HepG2 (cell line): ENCODE measurements around the gene SESN3. TPM values are rescaled to one million over a fixed set of nuclear protein-coding genes. Genes with fewer than 3 reads are reported as not detected.

Experiments
- ATF4 ChIP-seq, 2 experiments: fragments of 450-650 bp in 1 of 2; sonication (generic) in 1 of 2; formaldehyde crosslinking; IDR thresholded peaks; 2 replicates each; pipeline versions ENCODE4 v1.5.0 to v1.8.0; 2020 to 2022; ENCODE audit warnings: mild to moderate bottlenecking in 1 of 2, missing genetic modification reagents in 1 of 2
- CREBL2 ChIP-seq: sonication (generic); formaldehyde crosslinking; IDR thresholded peaks from 2 replicates; pipeline ENCODE4 v1.8.1; 2023; ENCODE audit warnings: missing genetic modification reagents, mild to moderate bottlenecking, borderline replicate concordance
- DBP ChIP-seq: sonication (generic); formaldehyde crosslinking; IDR thresholded peaks from 2 replicates; pipeline ENCODE4 v1.4.0; 2020; ENCODE audit warnings: missing genetic modification reagents; ENCODE audit errors: not compliant biosample characterization
- ELF4 ChIP-seq: sonication (generic); formaldehyde crosslinking; IDR thresholded peaks from 2 replicates; pipeline ENCODE4 v1.5.0; 2020; ENCODE audit warnings: missing genetic modification reagents, mild to moderate bottlenecking, moderate library complexity, borderline replicate concordance
- GATAD1 ChIP-seq: IDR thresholded peaks from 2 replicates; pipeline ENCODE4 v1.6.1; 2016; ENCODE audit warnings: missing genetic modification reagents, missing compliant biosample characterization
- HNF1A ChIP-seq, 2 experiments: sonication (generic) in 1 of 2; formaldehyde crosslinking in 1 of 2; IDR thresholded peaks; 2 replicates each; pipeline versions ENCODE4 v1.4.0 to v1.6.1; 2016 to 2020; ENCODE audit warnings: borderline replicate concordance in 1 of 2, low read depth in 1 of 2, mild to moderate bottlenecking in 1 of 2, missing genetic modification reagents in 1 of 2
- HNRNPLL ChIP-seq: fragments of 200-400 bp; formaldehyde crosslinking; IDR thresholded peaks from 2 replicates; pipeline ENCODE4 v1.6.1; 2017; ENCODE audit warnings: mild to moderate bottlenecking, low read depth, low read length; ENCODE audit not compliant: poor library complexity, severe bottlenecking
- JUND ChIP-seq: sonication (generic); formaldehyde crosslinking; IDR thresholded peaks from 2 replicates; pipeline ENCODE4 v1.8.0; 2022; ENCODE audit warnings: mild to moderate bottlenecking, missing genetic modification reagents
- NCOA2 ChIP-seq: sonication (generic); formaldehyde crosslinking; IDR thresholded peaks from 2 replicates; pipeline ENCODE4 v1.8.0; 2022; ENCODE audit warnings: inconsistent platforms
- NFYB ChIP-seq: sonication (generic); formaldehyde crosslinking; IDR thresholded peaks from 2 replicates; pipeline ENCODE4 v1.4.0; 2020; ENCODE audit warnings: missing genetic modification reagents
- PPARG ChIP-seq: conservative IDR thresholded peaks from 2 replicates; pipeline ENCODE4 v1.6.1; 2016; ENCODE audit warnings: missing biosample characterization, missing genetic modification reagents
- SUZ12 ChIP-seq: fragments of 150-350 bp; IDR thresholded peaks from 2 replicates; pipeline ENCODE4 v1.6.1; 2014; ENCODE audit warnings: low read depth, low read length
- THAP9 ChIP-seq: sonication (generic); formaldehyde crosslinking; IDR thresholded peaks from 2 replicates; pipeline ENCODE4; 2020; ENCODE audit warnings: missing genetic modification reagents, mild to moderate bottlenecking, borderline replicate concordance
- ZBTB21 ChIP-seq: sonication (generic); formaldehyde crosslinking; IDR thresholded peaks from 2 replicates; pipeline ENCODE4 v1.4.0; 2020; ENCODE audit warnings: missing genetic modification reagents
- ZKSCAN8 ChIP-seq: IDR thresholded peaks from 2 replicates; pipeline ENCODE4 v1.6.1; 2016; ENCODE audit warnings: borderline replicate concordance, missing genetic modification reagents, missing compliant biosample characterization
- ZNF282 ChIP-seq: fragments of 450-650 bp; IDR thresholded peaks from 2 replicates; pipeline ENCODE4 v1.6.1; 2018; ENCODE audit not compliant: partially characterized antibody
- ZNF564 ChIP-seq: sonication (generic); formaldehyde crosslinking; IDR thresholded peaks from 2 replicates; pipeline ENCODE4 v1.8.1; 2023; ENCODE audit warnings: mild to moderate bottlenecking, missing genetic modification reagents
- ZNF639 ChIP-seq: conservative IDR thresholded peaks from 2 replicates; pipeline ENCODE4 v1.6.1; 2018; ENCODE audit warnings: missing genetic modification reagents
- polyA plus RNA-seq, 8 experiments: library from polyadenylated mRNA; depleted of rRNA in 3 of 8; stranded (reverse) in 7 of 8; unstranded in 1 of 8; fragments of >200 nt; fragmentation: Illumina TruSeq in 4 of 8; extraction: Trizol in 4 of 8; gene quantifications; 2 replicates each; pipeline versions ENCODE4 v1.2.1 to v1.2.3, GENCODE V29; 2011 to 2016; ENCODE audit warnings: low read depth in 4 of 8, missing spikeins in 1 of 8, mixed read lengths in 1 of 8; ENCODE audit not compliant: insufficient read depth in 1 of 8
- total RNA-seq, 5 experiments: library from RNA; depleted of rRNA; stranded (reverse); fragments of >200 nt; fragmentation: Illumina TruSeq; extraction: Trizol; gene quantifications; 2 replicates each; pipeline ENCODE4 v1.2.3, GENCODE V29; 2016; ENCODE audit warnings: low read depth in 1 of 5

Gene SESN3
- total and polyA plus RNA-seq, 2 of the 13 experiments (the other 11 are each of a cell fraction or from before 2014, with no cell fraction given) = 0.53 to 0.86 TPM

GRCh38 chr11:95231881-95232605 lies 1.0 kb upstream of the SESN3 start (continued):
- TF ChIP-seq DBP = no peak
- TF ChIP-seq ZNF639 = no peak
- no peak for TF ChIP-seq CREBL2 (CRISPR knock-in tag)
- TF ChIP-seq HNF1A (IDR thresholded peaks at IDR 0.05; ENCODE audit: low read depth) = no peak
- TF ChIP-seq HNF1A (CRISPR knock-in tag; IDR thresholded peaks at IDR 0.05; ENCODE audit: borderline replicate concordance) = no peak
- TF ChIP-seq JUND (CRISPR knock-in tag) = no peak
- TF ChIP-seq THAP9 (CRISPR knock-in tag) = no peak
- TF ChIP-seq SUZ12 = no peak
- no peak for TF ChIP-seq ZNF564 (CRISPR knock-in tag)
- TF ChIP-seq PPARG (CRISPR knock-in tag) = no peak
- TF ChIP-seq ZNF282 = no peak
- TF ChIP-seq NCOA2 (CRISPR knock-in tag) = no peak
- no peak for TF ChIP-seq ZKSCAN8 (CRISPR knock-in tag)
- TF ChIP-seq GATAD1 (CRISPR knock-in tag) = no peak
- no peak for TF ChIP-seq ZBTB21 (CRISPR knock-in tag)
- peak; percentile 46 for TF ChIP-seq HNRNPLL
- TF ChIP-seq NFYB = 0 out of 2 replicates have a peak, but pooled peaks have one; percentile 19
- TF ChIP-seq ATF4 (CRISPR knock-in tag; IDR thresholded peaks at IDR 0.05) = no peak
- TF ChIP-seq ELF4 (CRISPR knock-in tag) = no peak
